HG02763 (cell line): Measurements from ENCODE around the gene TTI1.
"Not testable (repeated sequence)": the region's sequence is repeated elsewhere in the genome, so short reads cannot be mapped to it uniquely, and the experiment has no call there.

Experiments
- ATAC-seq: cut with Tn5 transposase; IDR thresholded peaks from one replicate; pipeline ENCODE4 v1.9.1; 2021; ENCODE audit warnings: mild to moderate bottlenecking, moderate library complexity; ENCODE audit not compliant: unreplicated experiment

Gene TTI1

GRCh38 chr20:38012332-38012731, 20.9 kb downstream of the TTI1 start:
- ATAC-seq, result no peak

- ATAC-seq, result no peak
Observed at GRCh38 chr20:38011696-38012095, 21.6 kb downstream of the TTI1 start.

- ATAC-seq, result not testable (repeated sequence)
Observed at GRCh38 chr20:38009416-38009815, 23.8 kb downstream of the TTI1 start.

DNA sequence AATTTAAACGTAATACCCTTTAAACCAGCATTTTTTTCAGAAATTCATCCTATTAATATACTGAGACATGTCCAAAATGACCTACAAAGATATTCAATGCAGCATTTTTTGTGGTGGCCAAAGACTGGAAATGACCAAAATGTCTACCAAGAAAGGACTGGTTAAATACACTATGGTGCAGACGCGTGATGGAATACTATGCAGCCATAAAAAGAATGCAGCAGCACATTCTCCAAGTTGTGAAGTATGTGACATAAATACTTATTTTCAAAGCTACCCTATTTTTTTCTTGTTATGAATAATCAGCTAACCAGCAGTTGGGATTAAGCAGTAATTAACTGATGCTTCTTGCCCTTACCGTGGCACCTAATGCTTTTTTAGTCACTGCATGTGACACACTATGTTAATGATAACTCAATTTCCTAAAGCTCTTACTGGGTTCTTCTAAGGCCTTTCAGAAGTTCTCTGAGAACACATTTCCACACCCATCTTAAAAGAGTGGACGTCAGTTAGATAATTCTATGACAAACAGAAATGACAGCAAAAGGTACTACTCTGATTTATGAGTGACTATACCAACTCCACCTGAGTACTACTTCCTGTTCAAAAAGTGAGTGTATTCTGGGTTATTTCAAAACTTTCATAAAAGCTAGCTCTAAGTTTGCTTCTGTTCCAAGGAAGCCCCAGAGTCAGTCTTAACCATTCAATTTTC, 24.9 kb downstream of the TTI1 start:
- no peak for ATAC-seq

- ATAC-seq, result no peak
Observed at GRCh38 chr20:38007526-38007925, 25.7 kb downstream of the TTI1 start.

DNA sequence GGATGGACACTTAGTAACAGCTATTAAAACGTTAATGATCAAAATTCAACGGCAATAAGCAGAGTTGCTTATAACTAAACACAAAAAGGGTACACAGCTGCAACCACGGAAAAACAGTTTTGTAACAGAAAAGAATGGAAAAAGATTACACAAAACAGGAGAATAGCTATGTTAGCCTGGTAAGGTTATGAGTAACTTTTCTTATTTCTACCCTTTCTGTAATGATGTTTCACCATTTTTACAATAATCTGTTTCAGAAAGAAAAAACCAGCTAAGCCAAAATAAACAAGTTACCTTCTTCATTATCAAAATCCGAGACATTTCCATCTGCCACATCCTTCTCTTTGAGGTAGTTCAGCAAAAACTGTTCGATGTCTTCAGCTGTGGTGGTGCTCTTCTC, 27.4 kb downstream of the TTI1 start:
- ATAC-seq, result no peak

GRCh38 chr20:38004416-38004815, 28.8 kb downstream of the TTI1 start:
- ATAC-seq, result no peak

DNA sequence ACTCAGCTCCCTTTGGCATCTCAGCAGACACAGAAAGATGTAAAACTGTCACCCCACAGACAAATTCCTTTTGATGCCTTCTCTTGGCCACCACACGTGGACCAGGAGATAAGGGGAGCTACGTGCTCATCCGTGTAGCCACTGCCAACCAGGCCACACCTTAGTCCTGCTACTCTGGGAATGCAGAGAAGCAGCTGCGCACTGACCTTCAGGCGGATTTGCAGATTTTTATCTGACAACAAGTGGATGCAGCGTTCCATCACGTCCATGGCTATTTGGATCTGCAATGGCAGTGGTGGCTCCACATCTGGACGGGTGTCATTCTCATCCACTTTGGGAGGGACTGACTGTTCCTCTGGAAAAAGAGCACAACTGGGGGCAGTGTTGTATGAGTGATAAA, 30.8 kb downstream of the TTI1 start:
- no peak for ATAC-seq

DNA sequence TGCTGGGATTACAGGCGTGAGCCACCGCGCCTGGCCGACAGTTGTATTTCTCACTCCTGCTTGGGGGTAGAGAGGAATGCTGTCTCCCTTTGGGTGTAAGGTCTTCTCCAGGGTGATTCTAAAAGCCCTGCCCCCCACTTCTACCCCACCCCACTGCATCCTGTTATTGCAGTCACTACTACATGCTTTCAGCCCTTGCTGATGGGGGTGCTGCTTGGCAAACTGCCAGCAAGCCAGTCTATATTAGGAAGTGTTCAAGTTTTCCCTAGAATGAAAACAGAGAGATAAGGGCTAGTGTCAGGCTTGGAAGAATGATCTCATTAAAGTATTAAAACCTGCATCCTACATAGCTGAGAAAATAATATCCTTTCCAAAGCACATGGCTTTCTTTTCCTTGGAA, 31.3 kb downstream of the TTI1 start:
- ATAC-seq, result no peak

GRCh38 chr20:38001173-38001875, 31.9 kb downstream of the TTI1 start:
- no peak for ATAC-seq

- ATAC-seq, result no peak
Observed at GRCh38 chr20:38000293-38000692, 33.0 kb downstream of the TTI1 start.

DNA sequence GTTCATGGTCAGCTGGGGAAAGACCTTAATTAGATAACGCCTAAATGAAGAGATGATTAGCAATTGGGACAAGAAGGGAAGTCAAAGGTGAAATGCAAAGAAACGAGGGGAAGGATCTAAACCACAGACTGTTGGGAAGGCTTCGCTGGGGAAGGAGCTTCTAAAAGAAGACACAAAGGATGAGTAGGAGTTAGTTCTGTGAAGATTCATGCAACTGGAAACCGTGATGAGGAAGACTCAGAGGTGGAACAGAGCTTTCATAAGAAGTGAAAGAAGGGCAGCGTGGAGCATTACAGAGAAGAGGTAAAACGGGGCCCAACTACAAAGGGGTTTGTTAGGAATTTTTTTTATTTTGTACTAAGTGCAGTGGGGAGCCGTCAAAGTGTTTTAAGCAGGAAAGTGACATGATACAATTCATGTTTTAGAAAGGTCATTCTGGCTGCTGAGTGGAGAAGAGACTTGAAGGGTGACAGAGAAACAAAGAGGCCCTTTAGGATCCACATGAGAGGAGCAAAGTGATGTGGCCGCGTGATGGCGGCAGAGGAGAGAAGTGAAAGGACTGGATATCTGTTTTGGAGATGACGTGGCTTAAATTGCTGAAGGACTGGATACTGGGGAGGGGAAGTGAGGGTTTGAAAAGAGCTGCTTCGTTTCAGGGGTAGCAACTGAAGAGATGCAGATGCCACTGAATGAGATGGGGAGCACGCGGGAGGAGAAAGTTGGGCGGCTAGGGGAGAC, 33.6 kb downstream of the TTI1 start:
- no peak for ATAC-seq

DNA sequence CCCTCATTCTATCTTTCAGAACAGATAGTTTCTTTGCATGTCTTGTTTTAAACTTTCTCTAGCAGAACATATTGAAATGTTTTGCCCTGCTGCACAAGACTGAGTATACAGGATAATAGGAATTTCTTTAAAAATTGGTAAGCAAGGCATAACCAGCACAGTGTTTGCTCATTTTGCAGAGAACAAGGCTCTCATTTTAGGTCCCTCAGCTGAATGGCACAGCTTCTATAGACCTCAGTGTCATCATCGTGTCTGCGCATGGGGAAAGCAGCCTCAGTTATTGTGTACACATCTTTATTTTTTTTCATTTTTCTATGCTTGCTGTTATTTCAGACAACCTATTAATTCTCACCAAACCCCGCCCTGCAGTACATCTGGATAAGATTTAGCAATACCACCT, 35.7 kb downstream of the TTI1 start:
- ATAC-seq, result no peak

- no peak for ATAC-seq
Observed at GRCh38 chr20:37995856-37996605, 37.2 kb downstream of the TTI1 start.

DNA sequence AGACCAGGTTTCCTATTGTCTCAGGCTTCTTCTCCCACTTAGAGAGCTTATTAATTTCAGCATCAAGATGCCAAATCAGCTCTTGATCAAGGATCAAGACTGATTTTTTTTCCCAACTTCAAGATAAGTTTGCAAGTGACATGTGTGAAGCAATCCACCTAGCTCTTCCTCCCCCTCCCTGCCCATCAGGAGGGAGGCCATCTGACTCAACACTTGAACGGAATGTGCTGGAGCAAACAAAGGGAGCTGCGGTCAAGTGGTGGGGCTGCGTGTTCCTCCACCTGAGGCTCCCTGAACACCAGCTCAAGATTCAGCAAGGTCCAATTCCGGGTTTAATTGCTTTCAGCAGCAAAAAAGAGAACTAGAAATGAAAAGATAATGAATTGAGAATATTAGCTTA, 38.7 kb downstream of the TTI1 start:
- no peak for ATAC-seq

GRCh38 chr20:37992802-37993409, 40.4 kb downstream of the TTI1 start:
- ATAC-seq, result no peak

DNA sequence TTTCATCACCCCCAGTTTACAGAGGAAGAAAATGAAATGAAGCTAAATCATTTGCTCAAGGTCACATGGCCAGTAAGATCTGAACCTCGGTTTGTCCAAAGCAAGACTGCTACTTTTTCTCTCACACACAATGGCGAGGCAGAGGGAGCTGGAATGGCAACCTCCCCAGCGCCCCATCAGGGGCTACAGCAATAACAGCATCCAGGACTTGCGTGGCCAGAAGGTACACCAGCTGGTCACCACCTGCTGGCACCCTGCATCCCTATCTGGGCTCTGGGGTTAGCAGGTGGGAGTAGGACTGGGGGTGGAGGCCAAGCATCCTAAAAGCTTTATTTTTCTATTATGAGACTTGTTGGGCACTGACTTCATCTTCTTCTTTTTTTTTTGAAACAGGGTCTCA, 41.3 kb downstream of the TTI1 start:
- no peak for ATAC-seq

GRCh38 chr20:37991157-37991866, 41.9 kb downstream of the TTI1 start:
- no peak for ATAC-seq

- ATAC-seq, result peak; percentile 84
Observed at GRCh38 chr20:37990571-37991151, 42.6 kb downstream of the TTI1 start.
